ENCODE data around the gene GINS3. TPM values are rescaled to one million over a fixed set of nuclear protein-coding genes. Genes with fewer than 3 reads are reported as not detected.
A peak's percentile ranks its signal among the peaks of the same experiment; 100 is the strongest.

The GINS3 gene
- total RNA-seq, 1 experiment from 2014 or later = 4.2 TPM

- POLR2A ChIA-PET = no interaction called here
- Mint-ChIP-seq H3K4me1 (ENCODE audit: insufficient read depth, unreplicated experiment) (peaks cover 6% of the 10 kb centered on the region), H3K4me3 (ENCODE audit: unreplicated experiment) (no peak overlapping the region), H3K9me3 (ENCODE audit: unreplicated experiment) (no peaks in the 10 kb centered on the region), H3K27ac (ENCODE audit: low read depth, unreplicated experiment) (no peak overlapping the region), H3K36me3 (ENCODE audit: insufficient read depth, unreplicated experiment) (no peaks in the 10 kb centered on the region), H3K27me3 (ENCODE audit: insufficient read depth, unreplicated experiment) (peaks cover 8% of the 10 kb centered on the region)
- no peak for TF ChIP-seq CTCF (IDR thresholded peaks at IDR 0.05; ENCODE audit: unreplicated experiment)
- DNase-seq (ENCODE audit: unreplicated experiment) = peak; percentile 87
- intact Hi-C loops (cut with micrococcal nuclease) = no loop called here
- CTCF ChIA-PET = no interaction called here
- no TSS peak for BruUV-seq (replicated peaks)
Measured at GRCh38 chr16:58421529-58421928, 29.3 kb downstream of the GINS3 start.

GRCh38 chr16:58422809-58423208 is 30.5 kb downstream of the GINS3 start:
- no peak overlapping the region for H3K4me3 Mint-ChIP-seq (ENCODE audit: unreplicated experiment)
- peaks cover 21% of the 10 kb centered on the region for H3K27me3 Mint-ChIP-seq (ENCODE audit: insufficient read depth, unreplicated experiment)
- intact Hi-C loops (cut with micrococcal nuclease) = no loop called here
- H3K27ac Mint-ChIP-seq (ENCODE audit: low read depth, unreplicated experiment) = no peak overlapping the region
- H3K36me3 Mint-ChIP-seq (ENCODE audit: insufficient read depth, unreplicated experiment) = no peaks in the 10 kb centered on the region
- no peak for TF ChIP-seq CTCF (IDR thresholded peaks at IDR 0.05; ENCODE audit: unreplicated experiment)
- BruUV-seq (replicated peaks) = no TSS peak
- peaks cover 6% of the 10 kb centered on the region for H3K4me1 Mint-ChIP-seq (ENCODE audit: insufficient read depth, unreplicated experiment)
- no peaks in the 10 kb centered on the region for H3K9me3 Mint-ChIP-seq (ENCODE audit: unreplicated experiment)
- no peak for DNase-seq (ENCODE audit: unreplicated experiment)
- POLR2A ChIA-PET = no interaction called here
- CTCF ChIA-PET = no interaction called here

- Mint-ChIP-seq H3K27me3 (ENCODE audit: insufficient read depth, unreplicated experiment) (peaks cover 37% of the 10 kb centered on the region), H3K27ac (ENCODE audit: low read depth, unreplicated experiment) (no peak overlapping the region), H3K4me3 (ENCODE audit: unreplicated experiment) (no peak overlapping the region), H3K4me1 (ENCODE audit: insufficient read depth, unreplicated experiment) (no peaks in the 10 kb centered on the region), H3K9me3 (ENCODE audit: unreplicated experiment) (no peaks in the 10 kb centered on the region), H3K36me3 (ENCODE audit: insufficient read depth, unreplicated experiment) (no peaks in the 10 kb centered on the region)
- intact Hi-C loops (cut with micrococcal nuclease) = no loop called here
- POLR2A ChIA-PET = no interaction called here
- no peak for DNase-seq (ENCODE audit: unreplicated experiment)
- BruUV-seq (replicated peaks) = no TSS peak
- no peak for TF ChIP-seq CTCF (IDR thresholded peaks at IDR 0.05; ENCODE audit: unreplicated experiment)
- CTCF ChIA-PET = interaction anchor here (0.7 kb wide), 1 partner anchor 100 kb away, joined by 3 read pairs; no protein-coding TSS in a partner anchor
Measured at GRCh38 chr16:58425245-58425644, 33.0 kb downstream of the GINS3 start.

DNA sequence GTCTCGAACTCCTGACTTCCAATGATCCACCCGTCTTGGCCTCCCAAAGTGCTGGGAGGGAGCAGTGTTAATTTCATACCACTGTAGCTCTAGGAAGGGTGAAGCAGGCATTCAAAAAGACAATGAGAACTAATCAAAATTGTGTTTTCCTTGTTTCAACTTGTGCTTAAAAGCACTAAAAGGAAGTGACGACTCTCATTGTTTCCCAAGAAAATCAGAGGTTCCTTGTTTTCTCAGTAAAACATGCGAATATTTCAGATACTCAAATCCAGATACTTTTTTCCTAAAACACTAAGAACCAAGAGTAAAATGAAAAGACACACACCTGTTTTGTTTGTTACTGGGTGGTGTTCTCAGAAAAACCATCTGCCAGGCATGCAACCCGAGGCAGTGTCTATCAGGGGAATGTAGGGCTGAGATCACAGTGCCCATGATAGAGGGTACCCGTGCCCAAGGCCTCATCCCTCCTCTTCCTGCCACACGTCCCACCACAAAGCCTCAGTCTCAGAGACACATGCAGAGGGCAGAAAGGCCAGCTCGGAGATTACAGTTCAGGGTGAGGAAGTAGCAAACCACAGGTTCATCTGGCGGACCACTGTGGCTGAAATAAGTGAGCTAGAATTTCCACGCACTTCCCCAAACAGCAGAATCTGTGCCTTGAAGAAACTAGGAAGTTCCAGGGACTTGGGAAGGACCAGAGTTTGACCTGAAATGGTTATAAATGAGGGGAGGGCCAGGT is 33.7 kb downstream of the GINS3 start:
- H3K36me3 Mint-ChIP-seq (ENCODE audit: insufficient read depth, unreplicated experiment) = no peaks in the 10 kb centered on the region
- no TSS peak for BruUV-seq (replicated peaks)
- H3K9me3 Mint-ChIP-seq (ENCODE audit: unreplicated experiment) = no peaks in the 10 kb centered on the region
- POLR2A ChIA-PET = no interaction called here
- no peak overlapping the region for H3K4me3 Mint-ChIP-seq (ENCODE audit: unreplicated experiment)
- intact Hi-C loops (cut with micrococcal nuclease) = no loop called here
- no peak overlapping the region for H3K27ac Mint-ChIP-seq (ENCODE audit: low read depth, unreplicated experiment)
- TF ChIP-seq CTCF (IDR thresholded peaks at IDR 0.05; ENCODE audit: unreplicated experiment) = no peak
- H3K4me1 Mint-ChIP-seq (ENCODE audit: insufficient read depth, unreplicated experiment) = no peaks in the 10 kb centered on the region
- peaks cover 37% of the 10 kb centered on the region for H3K27me3 Mint-ChIP-seq (ENCODE audit: insufficient read depth, unreplicated experiment)
- no peak for DNase-seq (ENCODE audit: unreplicated experiment)
- CTCF ChIA-PET = interaction anchor here (0.8 to 0.9 kb wide), 2 partner anchors 18 to 90 kb away, joined by 3 read pairs; no protein-coding TSS in a partner anchor
